Hepatocyte (in vitro differentiated cells): ENCODE results near the gene KRT84. TPM values are rescaled to one million over a fixed set of nuclear protein-coding genes. Genes with fewer than 3 reads are reported as not detected.
A peak's percentile ranks its signal among the peaks of the same experiment; 100 is the strongest.

ENCODE experiments used
- DNase-seq: peaks from one replicate; pipeline ENCODE4 v3.0.0-alpha.2; 2016; ENCODE audit warnings: low spot score
- H2AFZ ChIP-seq: fragments of 200-600 bp; sonication (generic); 2 replicates; pipeline ENCODE4 v1.6.0; 2016; ENCODE audit warnings: antibody characterized with exemption, mild to moderate bottlenecking
- H3K27ac ChIP-seq: fragments of 200-600 bp; sonication (generic); 2 replicates; pipeline ENCODE4 v1.5.1; 2016; ENCODE audit warnings: mild to moderate bottlenecking
- H3K27me3 ChIP-seq: fragments of 200-600 bp; sonication (generic); 2 replicates; pipeline ENCODE4 v1.6.1; 2016
- H3K36me3 ChIP-seq: fragments of 200-600 bp; sonication (generic); replicated peaks from 2 replicates; pipeline ENCODE4 v1.5.1; 2016; ENCODE audit warnings: low read depth; ENCODE audit not compliant: insufficient read depth
- H3K4me1 ChIP-seq: fragments of 200-600 bp; sonication (generic); 2 replicates; pipeline ENCODE4 v1.5.1; 2016; ENCODE audit warnings: mild to moderate bottlenecking, moderate library complexity; ENCODE audit not compliant: insufficient read depth
- H3K4me2 ChIP-seq: fragments of 200-600 bp; sonication (generic); 2 replicates; pipeline ENCODE4 v1.6.0; 2016
- H3K4me3 ChIP-seq: fragments of 200-600 bp; sonication (generic); 2 replicates; pipeline ENCODE4 v1.5.1; 2016; ENCODE audit warnings: mild to moderate bottlenecking
- H3K79me2 ChIP-seq: fragments of 200-600 bp; sonication (generic); 2 replicates; pipeline ENCODE4 v1.6.0; 2017; ENCODE audit warnings: mild to moderate bottlenecking
- H3K9me2 ChIP-seq: fragments of 200-600 bp; sonication (generic); replicated peaks from 2 replicates; pipeline ENCODE4 v1.6.0; 2017; ENCODE audit warnings: mild to moderate bottlenecking; ENCODE audit not compliant: insufficient read depth
- H3K9me3 ChIP-seq: fragments of 200-600 bp; sonication (generic); 2 replicates; pipeline ENCODE4 v1.5.1; 2016; ENCODE audit warnings: low read depth, mild to moderate bottlenecking
- H4K20me1 ChIP-seq: fragments of 200-600 bp; sonication (generic); 2 replicates; pipeline ENCODE4 v1.6.0; 2016; ENCODE audit warnings: mild to moderate bottlenecking; ENCODE audit not compliant: insufficient read depth, poor library complexity, severe bottlenecking
- CTCF ChIP-seq: fragments of 200-600 bp; sonication (generic); IDR thresholded peaks from 2 replicates; pipeline ENCODE4 v1.5.1; 2016; ENCODE audit warnings: antibody characterized with exemption, mild to moderate bottlenecking; ENCODE audit not compliant: poor library complexity
- EZH2 ChIP-seq: fragments of 200-600 bp; sonication (generic); IDR thresholded peaks from 2 replicates; pipeline ENCODE4 v1.6.1; 2016; ENCODE audit warnings: antibody characterized with exemption, mild to moderate bottlenecking, borderline replicate concordance
- EZH2phosphoT487 ChIP-seq: fragments of 200-600 bp; sonication (generic); IDR thresholded peaks from one replicate; pipeline ENCODE4 v1.6.1; 2018; ENCODE audit warnings: antibody characterized with exemption, mild to moderate bottlenecking, low read depth, moderate library complexity; ENCODE audit not compliant: unreplicated experiment, severe bottlenecking
- WGBS: methylation state at CpG from one replicate; pipeline ENCODE4 v1.1.6; 2016; ENCODE audit warnings: low lambda C conversion rate; ENCODE audit errors: missing lambda C conversion rate; 5-methylcytosine and 5-hydroxymethylcytosine counted together
- polyA plus RNA-seq: library from polyadenylated mRNA; unstranded; fragments of >200 nt; fragmentation: Nextera tagmentation; extraction: Ambion mirVana; gene quantifications from 2 replicates; pipeline ENCODE4 v1.2.1, GENCODE V29; 2016
- total RNA-seq: library from RNA; depleted of rRNA; stranded (reverse); fragments of >200 nt; gene quantifications from 2 replicates; pipeline ENCODE4 v1.2.3, GENCODE V29; 2014

KRT84 gene
- total and polyA plus RNA-seq, 2 experiments from 2014 or later = not detected

- no peaks in the 10 kb centered on the region for H4K20me1 ChIP-seq
- H3K36me3 ChIP-seq = no peaks in the 10 kb centered on the region
- no peaks in the 10 kb centered on the region for H3K9me2 ChIP-seq
- TF ChIP-seq CTCF (no peak), EZH2 (no peak), EZH2phosphoT487 (no peak)
- H3K4me2 ChIP-seq = no peak overlapping the region
- no peak overlapping the region for H3K4me3 ChIP-seq
- H3K9me3 ChIP-seq = no peaks in the 10 kb centered on the region
- H3K4me1 ChIP-seq = no peaks in the 10 kb centered on the region
- no peaks in the 10 kb centered on the region for H3K79me2 ChIP-seq
- H2AFZ ChIP-seq = no peak overlapping the region
- no peaks in the 10 kb centered on the region for H3K27me3 ChIP-seq
- DNase-seq = no peak
- no peak overlapping the region for H3K27ac ChIP-seq
- 91% methylated on average over 3 of the region's 3 CpGs for WGBS
Measured at GRCh38 chr12:52383331-52383730, 2.1 kb downstream of the KRT84 start.

GRCh38 chr12:52382854-52383253 is 2.6 kb downstream of the KRT84 start:
- no peak for DNase-seq
- no peaks in the 10 kb centered on the region for H4K20me1 ChIP-seq
- no peaks in the 10 kb centered on the region for H3K9me3 ChIP-seq
- TF ChIP-seq EZH2 = no peak
- no peak for TF ChIP-seq CTCF
- TF ChIP-seq EZH2phosphoT487 = no peak
- H3K36me3 ChIP-seq = no peaks in the 10 kb centered on the region
- no peak overlapping the region for H2AFZ ChIP-seq
- no peak overlapping the region for H3K4me3 ChIP-seq
- H3K4me2 ChIP-seq = no peak overlapping the region
- no peaks in the 10 kb centered on the region for H3K79me2 ChIP-seq
- no peaks in the 10 kb centered on the region for H3K27me3 ChIP-seq
- H3K9me2 ChIP-seq = no peaks in the 10 kb centered on the region
- no peak overlapping the region for H3K27ac ChIP-seq
- WGBS = 89% methylated on average over 2 of the region's 2 CpGs
- no peaks in the 10 kb centered on the region for H3K4me1 ChIP-seq

GRCh38 chr12:52381206-52381605 is 4.2 kb downstream of the KRT84 start:
- H3K36me3 ChIP-seq = no peaks in the 10 kb centered on the region
- no peak overlapping the region for H3K4me3 ChIP-seq
- no peaks in the 10 kb centered on the region for H3K79me2 ChIP-seq
- no peak overlapping the region for H3K4me2 ChIP-seq
- 94% methylated on average over 7 of the region's 8 CpGs for WGBS
- no peaks in the 10 kb centered on the region for H4K20me1 ChIP-seq
- no peak overlapping the region for H3K27ac ChIP-seq
- H3K4me1 ChIP-seq = no peaks in the 10 kb centered on the region
- H3K9me3 ChIP-seq = no peaks in the 10 kb centered on the region
- DNase-seq = no peak
- TF ChIP-seq EZH2 (no peak), EZH2phosphoT487 (no peak), CTCF (no peak)
- no peak overlapping the region for H2AFZ ChIP-seq
- no peaks in the 10 kb centered on the region for H3K27me3 ChIP-seq
- no peaks in the 10 kb centered on the region for H3K9me2 ChIP-seq

GRCh38 chr12:52380271-52380694 is 5.2 kb downstream of the KRT84 start:
- Histone ChIP-seq H3K4me3 (no peak overlapping the region), H4K20me1 (no peaks in the 10 kb centered on the region), H3K27me3 (no peaks in the 10 kb centered on the region), H3K4me2 (no peak overlapping the region), H3K27ac (no peak overlapping the region), H3K36me3 (no peaks in the 10 kb centered on the region), H3K4me1 (no peaks in the 10 kb centered on the region), H3K9me3 (no peaks in the 10 kb centered on the region), H2AFZ (no peak overlapping the region), H3K9me2 (no peaks in the 10 kb centered on the region), H3K79me2 (no peaks in the 10 kb centered on the region)
- DNase-seq = peak; percentile 48
- WGBS = 52% methylated on average over 15 of the region's 15 CpGs
- TF ChIP-seq EZH2 = no peak
- no peak for TF ChIP-seq EZH2phosphoT487
- peak; percentile 45 for TF ChIP-seq CTCF
